WI38 (cell line): ENCODE data around the gene TAB2.

ENCODE experiments used
- H3K4me3 ChIP-seq: 2 replicates; pipeline ENCODE4 v1.5.1; 2011; ENCODE audit warnings: low read depth, mild to moderate bottlenecking, control low read depth, low read length
- CTCF ChIP-seq: IDR thresholded peaks from 2 replicates; pipeline ENCODE4 v1.5.1; 2012; ENCODE audit warnings: low read depth, mild to moderate bottlenecking, control low read depth, low read length

Gene TAB2

GRCh38 chr6:149392535-149392934 lies 75.0 kb downstream of the TAB2 start:
- H3K4me3 ChIP-seq = no peak overlapping the region
- TF ChIP-seq CTCF = no peak

GRCh38 chr6:149393002-149393679 lies 75.6 kb downstream of the TAB2 start:
- H3K4me3 ChIP-seq = no peak overlapping the region
- no peak for TF ChIP-seq CTCF

GRCh38 chr6:149395185-149395584 lies 77.7 kb downstream of the TAB2 start:
- H3K4me3 ChIP-seq = no peak overlapping the region
- no peak for TF ChIP-seq CTCF

GRCh38 chr6:149397384-149397783 lies 79.9 kb downstream of the TAB2 start:
- no peak for TF ChIP-seq CTCF
- no peak overlapping the region for H3K4me3 ChIP-seq

- H3K4me3 ChIP-seq = no peak within 1 kb of the TSS
- no peak for TF ChIP-seq CTCF
These were observed 82.5 kb downstream of the TAB2 start, which contains the start of gene SUMO4 for GRCh38 chr6:149400050-149400449. Gene SUMO4 (plus strand): TSS chr6:149400262. CDS start chr6:149400392, 130 bp downstream.

GRCh38 chr6:149403534-149403933 lies 86.0 kb downstream of the TAB2 start:
- H3K4me3 ChIP-seq = no peak overlapping the region
- no peak for TF ChIP-seq CTCF

GRCh38 chr6:149405823-149406765 lies 88.6 kb downstream of the TAB2 start:
- no peak for TF ChIP-seq CTCF
- H3K4me3 ChIP-seq = no peak overlapping the region
